Parathyroid adenoma (tissue), 2 donors: ENCODE results near the gene ARID3C.

Source experiments
- H2AFZ ChIP-seq: fragments of 300-600 bp; sonication (generic); one replicate; pipeline ENCODE4 v1.7.0; 2017; ENCODE audit warnings: antibody characterized with exemption, mild to moderate bottlenecking
- H3K27ac ChIP-seq: fragments of 300-600 bp; sonication (generic); one replicate; pipeline ENCODE4 v1.7.0; 2017
- H3K27me3 ChIP-seq: fragments of 300-600 bp; sonication (generic); one replicate; pipeline ENCODE4 v1.7.0; 2017; ENCODE audit warnings: low read length; ENCODE audit not compliant: control insufficient read depth, insufficient read depth
- H3K36me3 ChIP-seq: fragments of 300-600 bp; sonication (generic); one replicate; pipeline ENCODE4 v1.7.0; 2017; ENCODE audit warnings: low read length; ENCODE audit not compliant: control insufficient read depth, insufficient read depth
- H3K4me1 ChIP-seq: fragments of 300-600 bp; sonication (generic); one replicate; pipeline ENCODE4 v1.7.0; 2017; ENCODE audit warnings: control low read depth
- H3K4me2 ChIP-seq: fragments of 300-600 bp; sonication (generic); one replicate; pipeline ENCODE4 v1.7.0; 2017; ENCODE audit warnings: low read length
- H3K4me3 ChIP-seq: fragments of 300-600 bp; sonication (generic); one replicate; pipeline ENCODE4 v1.7.0; 2017; ENCODE audit warnings: low read depth, low read length
- H3K79me2 ChIP-seq: fragments of 300-600 bp; sonication (generic); one replicate; pipeline ENCODE4 v1.7.0; 2017; ENCODE audit warnings: control low read depth
- H3K9ac ChIP-seq: fragments of 300-600 bp; sonication (generic); one replicate; pipeline ENCODE4 v1.7.0; 2017; ENCODE audit warnings: mild to moderate bottlenecking
- H3K9me3 ChIP-seq: fragments of 300-600 bp; sonication (generic); one replicate; pipeline ENCODE4 v1.7.0; 2017; ENCODE audit warnings: low read length; ENCODE audit not compliant: control insufficient read depth
- CTCF ChIP-seq: fragments of 300-600 bp; sonication (generic); IDR thresholded peaks from one replicate; pipeline ENCODE4 v1.7.0; 2017; ENCODE audit warnings: antibody characterized with exemption, mild to moderate bottlenecking
- donor health status: primary hyperparathyroidism.

ARID3C gene

GRCh38 chr9:34650816-34651215 is 21.9 kb upstream of the ARID3C start:
- peak overlapping the region; percentile 64 for H3K27ac ChIP-seq
- H2AFZ ChIP-seq, result no peak overlapping the region
- TF ChIP-seq CTCF, result no peak
- no peaks in the 10 kb centered on the region for H3K9me3 ChIP-seq
- H3K36me3 ChIP-seq, result no peaks in the 10 kb centered on the region
- no peak overlapping the region for H3K4me2 ChIP-seq
- H3K4me1 ChIP-seq, result peaks cover 14% of the 10 kb centered on the region
- no peak overlapping the region for H3K4me3 ChIP-seq
- peaks cover 3% of the 10 kb centered on the region for H3K79me2 ChIP-seq
- H3K9ac ChIP-seq, result no peak overlapping the region
- H3K27me3 ChIP-seq, result no peaks in the 10 kb centered on the region

- H3K27ac ChIP-seq, result no peak overlapping the region
- no peak overlapping the region for H2AFZ ChIP-seq
- H3K4me2 ChIP-seq, result no peak overlapping the region
- H3K27me3 ChIP-seq, result no peaks in the 10 kb centered on the region
- no peak overlapping the region for H3K4me3 ChIP-seq
- TF ChIP-seq CTCF, result no peak
- H3K9me3 ChIP-seq, result no peaks in the 10 kb centered on the region
- H3K79me2 ChIP-seq, result peaks cover 3% of the 10 kb centered on the region
- no peak overlapping the region for H3K9ac ChIP-seq
- no peaks in the 10 kb centered on the region for H3K36me3 ChIP-seq
- H3K4me1 ChIP-seq, result peaks cover 9% of the 10 kb centered on the region
Measured at GRCh38 chr9:34648673-34649072, 19.8 kb upstream of the ARID3C start.

- H3K4me3 ChIP-seq, result peak overlapping the region; percentile 97
- TF ChIP-seq CTCF, result no peak
- no peak overlapping the region for H2AFZ ChIP-seq
- peaks cover 6% of the 10 kb centered on the region for H3K4me1 ChIP-seq
- H3K79me2 ChIP-seq, result peaks cover 3% of the 10 kb centered on the region
- no peaks in the 10 kb centered on the region for H3K9me3 ChIP-seq
- no peak overlapping the region for H3K9ac ChIP-seq
- no peaks in the 10 kb centered on the region for H3K27me3 ChIP-seq
- peak overlapping the region; percentile 100 for H3K4me2 ChIP-seq
- peak overlapping the region; percentile 75 for H3K27ac ChIP-seq
- no peaks in the 10 kb centered on the region for H3K36me3 ChIP-seq
Measured at GRCh38 chr9:34647651-34648050, 18.8 kb upstream of the ARID3C start.

- peaks cover 3% of the 10 kb centered on the region for H3K79me2 ChIP-seq
- no peaks in the 10 kb centered on the region for H3K27me3 ChIP-seq
- peaks cover 6% of the 10 kb centered on the region for H3K4me1 ChIP-seq
- no peaks in the 10 kb centered on the region for H3K9me3 ChIP-seq
- no peak for TF ChIP-seq CTCF
- no peaks in the 10 kb centered on the region for H3K36me3 ChIP-seq
- H3K27ac ChIP-seq, result peak overlapping the region; percentile 75
- peak overlapping the region; percentile 100 for H3K4me2 ChIP-seq
- peak overlapping the region; percentile 97 for H3K4me3 ChIP-seq
- H2AFZ ChIP-seq, result peak overlapping the region; percentile 76
- H3K9ac ChIP-seq, result peak overlapping the region; percentile 23
Measured at GRCh38 chr9:34647084-34647403, 18.2 kb upstream of the ARID3C start.

- Histone ChIP-seq H3K27ac (peak within 1 kb of the TSS; percentile 75), H3K27me3 (no peaks in the 10 kb centered on the region), H3K9me3 (no peaks in the 10 kb centered on the region), H3K4me1 (peaks cover 6% of the 10 kb centered on the region), H3K79me2 (peaks cover 3% of the 10 kb centered on the region), H3K4me2 (peak within 1 kb of the TSS; percentile 100), H3K36me3 (no peaks in the 10 kb centered on the region), H3K4me3 (peak within 1 kb of the TSS; percentile 97), H3K9ac (peak within 1 kb of the TSS; percentile 23), H2AFZ (peak within 1 kb of the TSS; percentile 76)
- TF ChIP-seq CTCF, result peak; percentile 18
Measured at GRCh38 chr9:34646211-34647083, 17.6 kb upstream of the ARID3C start, which contains the start of gene GALT. TSS of gene GALT (plus strand) at chr9:34646675. CDS start at chr9:34646705, 30 bp downstream.
